ENCODE measurements around the gene MRPS25.
A peak's percentile ranks its signal among the peaks of the same experiment; 100 is the strongest.

Gene MRPS25

DNA sequence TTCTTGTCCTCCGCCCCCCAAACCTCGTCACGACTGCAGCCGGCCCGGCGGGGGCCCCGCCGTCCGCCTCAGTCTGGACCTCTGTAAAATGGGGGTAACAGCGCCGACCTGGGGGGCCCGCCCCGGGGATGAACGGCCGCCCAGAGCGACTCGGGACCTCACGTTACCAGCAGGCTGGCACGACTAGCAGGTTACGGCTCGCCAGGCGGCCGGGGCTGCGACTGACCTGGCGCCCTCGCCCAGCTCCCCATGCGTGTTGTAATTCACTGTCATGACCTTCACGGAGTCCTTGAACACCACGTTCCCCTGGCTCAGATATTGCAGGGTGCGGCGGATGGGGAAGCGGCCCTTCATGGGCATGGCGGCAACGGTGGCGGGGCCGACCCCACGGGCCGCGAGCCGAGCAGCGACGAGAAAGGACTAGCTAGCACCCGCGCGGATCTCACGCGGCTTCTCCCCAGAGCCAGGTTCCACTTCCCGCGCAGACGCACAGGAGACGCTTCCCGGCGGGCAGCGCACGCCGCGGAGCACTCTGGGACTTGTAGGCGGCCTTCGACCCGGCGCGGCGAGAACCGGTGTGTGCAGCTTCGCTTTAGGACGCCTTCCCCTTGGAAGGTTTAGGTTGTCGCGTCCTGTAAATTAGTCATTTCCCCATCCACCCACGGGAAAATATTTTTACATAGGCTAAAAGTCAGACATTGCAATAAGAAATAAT, at the start of gene MRPS25:
TSS of gene MRPS25 (minus strand) at position 481 of the 715 bp plus-strand sequence. CDS start at position 360, 121 bp downstream.
- peak; percentile 98 for DNase-seq (ENCODE audit: low spot score)
- FAIRE-seq = no peak

DNA sequence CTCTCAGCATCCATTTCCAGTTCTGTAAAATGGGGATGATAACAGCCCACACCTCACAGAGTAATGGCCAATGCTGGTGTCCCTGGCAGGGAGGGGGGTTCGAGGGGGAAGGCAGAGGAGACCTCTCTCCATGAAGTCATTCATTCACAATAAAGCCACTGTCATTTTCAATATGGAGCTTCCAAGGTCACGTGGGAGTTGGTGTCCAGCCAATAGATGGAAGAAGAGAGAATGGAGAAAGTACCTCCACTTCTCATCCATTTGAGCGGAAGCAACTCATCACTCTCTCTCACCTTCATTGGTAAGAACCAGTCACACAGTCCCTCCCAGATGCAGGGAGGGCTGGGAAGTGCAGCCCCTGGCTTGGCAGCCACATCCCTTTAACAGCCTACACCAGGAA, 48.8 kb upstream of the MRPS25 start:
- DNase-seq (ENCODE audit: low spot score) = no peak
- FAIRE-seq = no peak

DNA sequence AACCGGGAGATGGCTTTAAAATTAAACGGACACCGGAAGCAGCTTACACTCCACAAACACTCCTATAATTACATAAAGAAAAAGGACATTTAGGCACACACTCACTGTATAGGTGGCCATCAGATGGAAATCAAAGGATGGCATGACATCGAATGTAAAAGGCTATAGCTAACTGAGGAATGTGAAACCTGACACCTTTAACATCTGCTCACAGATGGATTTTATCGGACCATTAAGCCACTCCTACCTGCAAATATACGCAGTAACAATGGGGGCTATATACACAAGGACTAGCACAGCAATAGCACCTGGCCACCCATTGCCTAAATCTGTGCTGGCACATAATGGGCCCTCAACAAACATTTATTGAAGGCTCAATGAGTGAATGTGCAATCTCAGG, 48.4 kb upstream of the MRPS25 start:
- FAIRE-seq (no peak), DNase-seq (ENCODE audit: low spot score) (no peak)

DNA sequence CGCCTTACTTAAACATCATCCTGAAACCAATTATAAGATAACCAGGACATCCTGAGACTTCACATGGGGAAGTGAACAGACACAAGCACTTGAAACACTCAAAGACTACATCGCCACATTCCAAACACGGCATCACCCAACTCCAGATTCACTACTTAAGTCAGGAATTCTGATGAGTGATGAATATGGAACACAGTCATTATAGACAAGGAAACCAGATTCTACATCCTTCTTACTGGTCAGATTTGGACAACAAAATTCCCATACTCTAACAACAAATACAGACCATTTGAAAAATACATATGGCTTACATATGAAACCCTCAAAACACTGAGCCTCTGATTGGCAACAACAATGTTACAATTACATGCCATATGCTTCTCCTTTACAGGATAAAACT, 46.9 kb upstream of the MRPS25 start:
- no peak for DNase-seq (ENCODE audit: low spot score)
- FAIRE-seq = no peak

DNA sequence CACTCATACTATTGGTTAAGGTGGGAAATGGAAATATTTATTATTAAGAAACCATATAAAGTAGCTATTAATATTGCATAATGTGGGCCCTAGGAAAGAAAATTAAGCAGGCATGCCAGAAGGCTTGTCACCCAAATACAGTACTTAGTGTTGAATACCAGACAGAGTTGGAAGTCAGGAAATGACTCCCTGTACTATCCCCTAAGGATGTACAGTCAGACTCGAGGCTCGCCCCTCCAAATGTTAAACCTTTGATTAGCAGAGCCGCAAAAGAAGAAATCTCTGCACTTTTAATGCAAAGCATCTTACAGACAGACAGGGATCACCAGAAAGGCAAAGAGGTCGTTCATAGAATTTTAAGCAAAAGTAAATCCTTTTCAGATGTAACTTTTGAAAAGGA, 45.1 kb upstream of the MRPS25 start:
- FAIRE-seq (no peak), DNase-seq (ENCODE audit: low spot score) (peak; percentile 1)

DNA sequence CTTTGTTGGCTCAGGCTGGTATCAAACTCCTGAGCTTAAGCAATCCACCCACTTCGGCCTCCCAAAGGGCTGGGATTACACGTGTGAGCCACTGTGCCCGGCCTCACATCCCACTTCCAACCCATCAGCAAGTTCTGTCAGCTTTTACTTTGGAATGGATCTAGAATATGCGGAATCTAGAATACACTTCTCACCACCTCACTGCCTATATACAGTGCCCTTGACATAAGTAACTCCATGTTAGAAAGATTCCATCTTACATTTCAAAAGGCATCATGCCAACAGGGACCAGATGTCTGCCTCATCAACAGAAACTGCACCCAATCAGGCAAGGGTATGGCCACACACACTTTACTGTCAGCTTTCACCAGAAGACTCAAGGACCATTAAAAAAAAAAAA, 43.8 kb upstream of the MRPS25 start:
- FAIRE-seq = no peak
- no peak for DNase-seq (ENCODE audit: low spot score)

DNA sequence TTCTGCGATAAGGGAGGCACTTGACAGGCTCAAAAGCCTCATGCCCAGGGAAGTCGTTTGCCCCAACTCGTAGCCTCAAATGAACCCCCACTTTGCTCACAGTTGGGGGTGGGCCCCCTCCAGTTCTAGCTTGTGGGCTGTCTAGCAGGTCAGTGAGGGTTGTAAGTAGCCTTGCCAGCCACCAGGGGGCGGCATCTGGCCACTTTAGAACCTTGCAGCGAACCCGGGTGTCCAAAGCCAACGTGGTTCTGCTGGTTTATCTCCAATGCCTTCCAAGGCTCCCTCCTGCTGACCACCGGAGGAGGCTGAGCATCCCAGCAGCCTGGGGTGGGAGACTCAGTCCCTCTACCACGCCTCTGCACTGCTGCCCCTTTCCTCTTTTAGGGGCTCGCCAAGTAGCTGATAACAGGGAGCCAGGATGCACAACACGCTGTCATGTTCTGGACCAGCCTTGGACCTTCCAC, 43.0 kb upstream of the MRPS25 start:
- peak; percentile 88 for DNase-seq (ENCODE audit: low spot score)
- FAIRE-seq = no peak

DNA sequence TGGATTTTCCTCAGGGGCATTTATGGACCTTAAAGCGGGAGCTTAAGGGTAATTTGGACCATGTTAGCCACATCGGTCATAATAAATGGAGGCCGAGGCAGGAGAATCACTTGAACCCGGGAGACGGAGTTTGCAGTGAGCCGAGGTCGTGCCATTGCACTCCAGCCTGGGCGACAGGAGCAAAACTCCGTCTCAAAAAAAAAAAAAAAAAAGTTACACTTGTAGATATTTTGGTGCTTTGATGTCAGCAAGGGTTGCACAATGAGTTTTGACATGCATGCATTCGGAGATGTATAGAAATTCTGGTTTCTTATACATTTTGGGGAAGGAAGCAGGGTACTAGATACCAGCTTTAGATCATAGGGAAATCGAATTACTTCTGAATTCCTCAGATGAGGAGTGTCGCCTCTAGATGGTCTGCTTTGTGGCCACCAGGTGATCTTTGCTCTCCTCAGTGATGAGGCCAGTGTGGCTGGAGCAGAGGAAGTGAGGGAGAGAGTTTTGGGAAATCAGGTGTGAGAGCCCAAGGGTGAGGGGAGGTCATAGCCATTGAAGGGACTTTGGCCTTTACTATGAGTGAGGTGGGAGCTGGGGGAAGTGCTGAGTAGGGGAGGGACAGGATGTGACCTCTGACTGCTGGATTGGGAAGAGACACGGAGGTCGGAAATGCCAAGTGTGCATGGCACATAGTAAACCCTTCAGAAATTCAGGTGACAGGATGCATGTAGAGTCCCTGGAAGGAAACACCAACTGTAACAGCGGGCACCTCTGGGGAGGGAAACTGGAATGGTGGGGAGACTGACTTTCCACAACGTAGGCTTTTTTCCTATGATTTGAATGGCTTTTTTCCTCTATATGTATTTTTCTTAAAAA, 42.2 kb upstream of the MRPS25 start:
- DNase-seq (ENCODE audit: low spot score) = no peak
- no peak for FAIRE-seq

DNA sequence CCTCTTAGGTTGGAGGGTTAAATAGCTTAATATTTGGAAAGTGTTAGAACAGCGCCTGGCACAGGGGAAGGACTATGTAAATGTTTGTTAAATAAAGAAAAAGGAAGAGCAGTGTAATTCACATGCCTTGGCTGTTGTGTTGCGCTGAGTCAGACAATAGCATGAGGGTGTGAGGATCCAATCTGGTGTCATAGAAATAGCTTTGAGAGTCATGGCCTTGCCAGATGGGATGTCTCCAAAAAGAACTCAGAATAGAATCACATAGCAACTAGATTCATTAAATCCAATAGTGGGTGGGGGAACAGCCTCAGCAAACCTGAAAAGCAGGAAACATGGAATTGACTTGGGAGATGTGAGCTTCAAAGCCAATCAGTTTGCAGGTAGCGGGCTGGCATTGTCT, 37.7 kb upstream of the MRPS25 start:
- no peak for FAIRE-seq
- DNase-seq (ENCODE audit: low spot score) = no peak

DNA sequence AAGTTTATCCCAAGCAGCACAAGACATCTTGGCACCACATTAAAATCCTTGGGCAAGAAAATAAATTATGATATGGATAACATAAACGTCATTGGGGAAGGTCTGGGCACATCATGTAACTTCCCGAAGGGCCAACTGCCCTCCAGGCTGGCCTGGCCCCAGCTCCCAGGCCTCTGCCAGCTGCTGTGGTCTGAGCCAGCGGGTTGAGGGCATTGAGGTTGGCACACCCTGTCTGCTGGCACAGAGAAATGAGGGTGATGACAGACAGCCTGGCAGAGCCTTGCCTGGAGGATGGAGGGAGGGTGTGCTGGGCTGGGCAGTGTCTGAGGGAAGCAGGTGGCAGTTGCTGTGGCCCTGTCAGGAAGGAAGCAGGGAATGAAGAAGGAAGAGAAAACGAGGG, 37.1 kb upstream of the MRPS25 start:
- FAIRE-seq (no peak), DNase-seq (ENCODE audit: low spot score) (no peak)

DNA sequence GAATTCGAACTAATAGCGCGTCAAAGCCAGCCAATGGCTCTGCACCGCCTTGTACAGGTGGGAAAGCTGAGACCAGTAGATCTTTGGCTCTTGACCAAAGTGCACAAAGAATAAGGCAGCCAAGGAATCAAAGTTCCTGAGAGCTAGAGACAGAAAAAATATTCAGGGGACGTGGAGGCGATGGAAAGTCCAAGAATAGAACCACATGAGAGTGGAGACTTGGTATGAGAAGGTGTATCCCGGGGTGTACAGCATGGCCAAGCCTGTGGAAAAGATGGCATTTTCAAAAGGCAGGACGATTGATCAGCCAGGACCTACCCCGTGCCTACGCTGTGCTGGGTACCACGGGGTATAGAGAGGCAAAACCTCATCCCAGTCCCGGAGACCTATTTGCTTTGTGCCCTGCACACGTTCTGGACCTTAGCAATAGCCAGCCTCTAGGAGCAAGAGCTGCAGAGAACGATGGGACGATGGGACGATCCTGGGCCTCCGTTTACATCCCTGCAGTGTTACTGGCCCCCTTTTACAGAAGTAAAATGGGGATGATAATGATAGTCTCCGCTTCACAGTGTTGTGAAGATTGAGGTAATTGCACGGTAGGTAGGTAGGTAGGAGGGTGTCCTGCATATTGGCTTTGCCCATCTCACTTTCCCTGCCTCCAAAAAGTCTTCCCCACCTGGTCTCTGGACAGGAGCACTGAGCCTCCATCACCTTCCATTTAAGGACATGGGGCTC, 34.4 kb upstream of the MRPS25 start:
- peak; percentile 38 for DNase-seq (ENCODE audit: low spot score)
- no peak for FAIRE-seq

DNA sequence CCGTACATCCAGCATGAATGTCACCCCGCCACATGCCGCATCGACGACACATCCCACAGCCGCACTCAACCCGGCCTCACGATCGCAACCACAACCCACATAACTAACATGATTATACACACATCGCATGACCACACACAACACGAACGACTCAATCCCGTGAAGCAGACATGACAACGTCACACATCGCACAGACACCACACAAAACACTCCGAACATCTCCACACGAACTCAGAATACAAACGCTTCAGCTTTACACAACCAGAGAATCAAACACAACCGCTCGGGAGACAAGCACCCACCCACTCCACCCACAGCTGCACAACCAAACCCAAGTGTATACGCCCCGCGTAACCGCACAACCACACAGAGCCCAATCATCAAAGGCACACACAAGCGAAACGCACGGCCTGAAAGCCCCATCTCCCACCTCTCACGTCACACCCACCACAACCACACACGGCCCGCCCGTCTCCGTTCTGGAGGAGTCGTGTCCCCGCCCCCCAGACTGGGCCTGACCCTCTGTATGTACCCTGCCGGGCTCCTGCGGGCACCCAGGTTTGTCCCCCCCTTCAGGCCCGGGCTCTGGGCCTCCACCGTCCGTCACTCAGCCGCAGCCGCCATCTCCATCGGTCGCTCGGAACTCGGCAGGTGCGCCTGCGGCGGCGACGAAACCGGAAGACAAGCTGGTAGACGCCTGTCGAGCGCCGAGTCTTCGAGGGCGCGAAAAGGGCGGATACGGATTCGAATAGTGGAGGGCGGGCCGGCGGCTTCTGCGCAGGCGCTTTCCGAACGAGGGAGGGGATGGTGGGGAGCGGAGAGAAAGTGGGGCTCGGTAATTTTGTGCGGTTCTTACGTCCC, 33.6 kb upstream of the MRPS25 start, which contains the start of gene RBSN:
TSS of gene RBSN (minus strand) at position 646 of the 861 bp plus-strand sequence. CDS start 3,028 bp downstream, outside the sequence.
- DNase-seq (ENCODE audit: low spot score) = peak; percentile 96
- FAIRE-seq = no peak

DNA sequence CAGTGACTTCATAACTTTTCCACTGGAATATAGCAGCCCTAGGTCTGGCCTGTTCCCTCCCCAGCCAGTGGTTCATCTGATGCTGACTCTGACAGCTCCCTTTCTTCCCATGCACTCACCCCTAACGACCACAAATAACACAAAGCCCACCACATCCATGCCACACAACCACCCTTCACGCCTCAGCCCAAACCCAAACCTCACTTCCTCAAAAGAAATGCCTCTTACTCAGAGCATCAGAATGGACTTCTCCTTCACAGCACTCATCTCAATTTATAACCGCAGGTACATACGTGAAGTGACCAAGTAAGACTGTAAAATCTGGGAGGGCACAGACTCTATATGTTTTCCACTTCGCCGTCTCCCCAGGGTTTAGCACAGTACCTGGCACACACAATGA, 32.8 kb upstream of the MRPS25 start:
- DNase-seq (ENCODE audit: low spot score) (no peak), FAIRE-seq (no peak)

DNA sequence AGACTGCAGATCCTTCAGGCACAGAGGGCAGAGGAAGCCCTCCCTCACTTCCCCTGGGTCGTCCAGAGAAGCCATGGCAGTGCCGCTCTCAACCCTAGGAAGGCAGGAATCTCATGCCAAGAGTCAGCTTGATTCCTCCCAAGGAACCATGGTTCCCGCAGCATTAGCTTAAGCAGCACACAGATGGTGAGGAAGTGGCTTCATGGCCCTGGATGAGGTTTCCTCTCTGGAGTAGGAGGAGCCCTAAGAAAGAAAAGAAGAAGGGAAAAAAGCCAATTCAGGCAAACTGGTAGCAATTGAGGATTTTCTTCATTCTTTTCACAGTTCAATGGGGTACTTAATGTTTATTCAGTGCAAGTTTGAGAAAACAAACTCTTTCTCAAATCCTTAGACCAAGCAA, 30.9 kb upstream of the MRPS25 start:
- no peak for FAIRE-seq
- no peak for DNase-seq (ENCODE audit: low spot score)

DNA sequence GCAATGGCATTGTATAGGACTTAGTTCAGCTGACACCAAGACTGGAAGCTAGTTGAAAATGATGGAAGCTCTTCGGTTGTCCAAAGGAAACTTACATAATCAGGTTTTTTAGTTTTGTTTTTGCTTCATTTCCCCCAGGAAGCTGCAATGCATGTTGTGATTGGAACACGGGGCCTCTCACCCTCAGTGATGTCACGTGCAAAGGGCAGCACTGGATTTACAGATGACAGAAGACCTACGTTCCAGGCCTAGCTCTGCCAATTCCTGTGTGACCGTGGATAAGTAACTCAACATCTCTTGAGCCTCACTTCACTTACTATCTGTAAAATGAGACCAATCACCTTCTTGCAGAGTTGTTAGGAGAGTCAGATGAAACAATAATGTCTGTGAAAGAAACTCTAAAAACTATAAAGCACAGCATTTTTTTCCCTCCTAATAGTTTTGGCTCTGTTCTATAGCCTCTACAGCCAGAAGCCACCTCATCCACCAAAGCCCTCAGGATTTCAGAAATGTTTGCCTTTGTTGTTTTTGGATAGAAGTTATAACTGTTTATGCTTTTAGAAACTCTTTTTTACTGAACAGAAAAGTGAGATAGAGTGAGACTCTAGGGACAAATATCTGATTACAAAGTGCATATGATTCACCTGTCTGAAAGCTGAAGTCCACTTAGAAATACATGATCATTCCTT, 29.2 kb upstream of the MRPS25 start:
- no peak for FAIRE-seq

DNA sequence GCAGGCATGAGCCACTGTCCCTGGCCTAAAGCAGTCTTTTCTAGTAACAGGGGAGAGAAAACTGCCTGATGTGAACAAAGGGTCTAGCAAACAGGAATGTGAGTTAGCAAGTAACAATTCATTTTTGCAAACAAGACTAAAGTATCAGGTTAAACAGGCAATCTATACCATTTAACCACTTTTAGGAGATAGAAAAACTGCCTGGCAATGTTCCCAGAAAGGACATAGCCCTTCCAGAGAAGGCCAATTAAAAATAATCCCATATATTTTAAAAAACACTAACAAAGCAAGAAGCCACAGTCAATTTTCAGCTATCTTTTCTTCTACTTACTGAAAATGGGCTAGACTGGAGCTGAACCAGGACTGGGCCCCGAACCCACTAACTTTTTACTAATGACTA, 27.6 kb upstream of the MRPS25 start:
- no peak for FAIRE-seq
- DNase-seq (ENCODE audit: low spot score) = no peak

More for the DNA sequence above, 29.2 kb upstream of the MRPS25 start:
- DNase-seq (ENCODE audit: low spot score) = no peak

DNA sequence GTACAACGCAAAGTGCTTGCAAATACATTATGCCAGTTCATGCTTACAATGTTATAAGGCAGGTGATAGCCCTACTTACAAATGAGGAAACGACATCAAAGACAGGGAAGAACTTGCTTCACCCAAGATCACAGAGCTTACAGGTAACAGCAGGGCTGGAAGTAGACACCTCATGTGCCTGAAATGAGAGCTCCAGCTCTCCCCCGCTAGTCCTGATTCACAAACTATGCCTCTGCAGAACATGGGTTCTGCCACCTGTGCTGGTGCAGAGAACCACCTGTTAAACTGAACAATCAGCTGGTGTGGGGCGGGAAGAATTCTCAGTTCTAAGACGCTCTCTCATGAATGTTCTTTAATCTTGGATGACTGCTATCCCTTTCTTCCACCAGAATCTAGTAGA, 26.5 kb upstream of the MRPS25 start:
- FAIRE-seq (no peak), DNase-seq (ENCODE audit: low spot score) (no peak)

DNA sequence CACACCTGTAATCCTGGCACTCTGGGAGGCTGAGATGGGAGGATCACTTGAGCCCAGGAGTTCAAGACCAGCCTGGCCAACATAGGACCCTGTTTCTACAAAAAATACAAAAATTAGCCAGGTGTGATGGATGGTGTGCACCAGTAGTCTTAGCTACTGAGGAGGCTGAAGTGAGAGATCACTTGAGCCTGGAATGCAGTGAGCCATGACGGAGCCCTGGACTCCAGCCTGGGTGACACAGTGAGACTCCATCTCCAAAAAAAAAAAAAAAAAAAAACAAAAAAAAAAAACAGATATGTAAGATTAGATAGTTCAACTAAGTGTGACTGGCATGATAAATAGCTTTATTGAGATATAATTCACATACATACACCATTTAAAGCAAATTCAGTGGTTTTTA, 24.1 kb upstream of the MRPS25 start:
- no peak for FAIRE-seq
- DNase-seq (ENCODE audit: low spot score) = no peak

DNA sequence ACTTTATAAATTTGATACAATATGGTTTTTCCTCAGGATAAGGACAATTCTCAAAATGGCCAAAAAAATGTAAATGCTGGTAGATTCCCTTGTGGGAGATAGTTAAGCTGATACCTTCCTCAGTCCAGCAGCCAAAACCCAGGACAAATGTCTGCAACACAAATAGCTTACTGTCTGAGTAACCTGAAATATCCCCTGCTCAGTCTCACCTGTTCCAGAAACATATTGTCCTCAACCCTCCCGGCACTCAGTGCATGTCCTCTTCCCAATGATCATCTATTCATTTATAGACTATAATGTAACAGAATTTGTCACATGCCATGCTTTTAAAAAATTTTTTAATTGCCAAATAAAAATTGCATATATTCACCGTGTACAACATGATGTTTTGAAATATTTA, 21.6 kb upstream of the MRPS25 start:
- DNase-seq (ENCODE audit: low spot score) = no peak

DNA sequence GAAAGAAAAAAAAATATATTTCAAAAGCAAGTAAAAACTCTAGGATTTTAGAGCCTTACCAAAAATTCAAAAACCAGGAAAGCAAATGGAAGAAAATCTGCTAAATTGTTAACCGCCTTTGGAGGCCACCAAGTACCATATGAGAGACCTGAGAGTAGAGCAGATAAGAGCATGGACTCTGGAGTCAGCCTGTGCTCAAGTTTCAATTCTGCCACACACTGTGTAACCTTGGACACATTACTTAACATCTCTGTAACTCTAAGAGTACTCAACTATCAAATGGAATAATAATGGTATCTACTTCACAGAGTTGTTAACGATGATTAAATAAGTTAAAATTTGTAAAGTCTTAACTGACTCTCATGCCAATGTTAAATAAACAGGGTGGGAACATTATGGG, 21.1 kb upstream of the MRPS25 start:
- FAIRE-seq (no peak), DNase-seq (ENCODE audit: low spot score) (no peak)

More for the DNA sequence above, 21.6 kb upstream of the MRPS25 start:
- no peak for FAIRE-seq
